ENCODE data around the gene AOPEP.

DNA sequence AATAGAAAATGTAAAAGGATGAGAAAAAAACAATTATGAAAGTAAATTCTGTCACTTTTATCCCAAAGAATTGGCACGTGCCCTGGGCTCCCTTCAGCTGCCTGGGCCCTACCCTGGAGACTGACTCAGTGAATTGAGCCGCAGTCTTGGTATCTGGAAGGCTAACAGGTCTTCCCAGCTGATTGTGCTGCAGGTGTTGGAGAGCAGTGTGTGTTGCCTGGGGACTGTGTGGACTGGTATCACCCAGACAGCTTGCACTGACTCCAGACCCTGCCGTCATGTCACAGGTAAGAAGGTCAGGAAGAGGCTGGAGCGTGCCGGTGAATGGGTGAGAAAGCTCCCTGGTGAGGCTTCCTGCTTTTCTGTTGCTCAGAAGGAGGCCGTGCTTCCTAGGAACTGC lies 83.3 kb downstream of the AOPEP start:
- TF ChIP-seq, protein P1, sequence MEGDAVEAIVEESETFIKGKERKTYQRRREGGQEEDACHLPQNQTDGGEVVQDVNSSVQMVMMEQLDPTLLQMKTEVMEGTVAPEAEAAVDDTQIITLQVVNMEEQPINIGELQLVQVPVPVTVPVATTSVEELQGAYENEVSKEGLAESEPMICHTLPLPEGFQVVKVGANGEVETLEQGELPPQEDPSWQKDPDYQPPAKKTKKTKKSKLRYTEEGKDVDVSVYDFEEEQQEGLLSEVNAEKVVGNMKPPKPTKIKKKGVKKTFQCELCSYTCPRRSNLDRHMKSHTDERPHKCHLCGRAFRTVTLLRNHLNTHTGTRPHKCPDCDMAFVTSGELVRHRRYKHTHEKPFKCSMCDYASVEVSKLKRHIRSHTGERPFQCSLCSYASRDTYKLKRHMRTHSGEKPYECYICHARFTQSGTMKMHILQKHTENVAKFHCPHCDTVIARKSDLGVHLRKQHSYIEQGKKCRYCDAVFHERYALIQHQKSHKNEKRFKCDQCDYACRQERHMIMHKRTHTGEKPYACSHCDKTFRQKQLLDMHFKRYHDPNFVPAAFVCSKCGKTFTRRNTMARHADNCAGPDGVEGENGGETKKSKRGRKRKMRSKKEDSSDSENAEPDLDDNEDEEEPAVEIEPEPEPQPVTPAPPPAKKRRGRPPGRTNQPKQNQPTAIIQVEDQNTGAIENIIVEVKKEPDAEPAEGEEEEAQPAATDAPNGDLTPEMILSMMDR (IDR thresholded peaks at IDR 0.05), result no peak
- TF ChIP-seq, protein P2, sequence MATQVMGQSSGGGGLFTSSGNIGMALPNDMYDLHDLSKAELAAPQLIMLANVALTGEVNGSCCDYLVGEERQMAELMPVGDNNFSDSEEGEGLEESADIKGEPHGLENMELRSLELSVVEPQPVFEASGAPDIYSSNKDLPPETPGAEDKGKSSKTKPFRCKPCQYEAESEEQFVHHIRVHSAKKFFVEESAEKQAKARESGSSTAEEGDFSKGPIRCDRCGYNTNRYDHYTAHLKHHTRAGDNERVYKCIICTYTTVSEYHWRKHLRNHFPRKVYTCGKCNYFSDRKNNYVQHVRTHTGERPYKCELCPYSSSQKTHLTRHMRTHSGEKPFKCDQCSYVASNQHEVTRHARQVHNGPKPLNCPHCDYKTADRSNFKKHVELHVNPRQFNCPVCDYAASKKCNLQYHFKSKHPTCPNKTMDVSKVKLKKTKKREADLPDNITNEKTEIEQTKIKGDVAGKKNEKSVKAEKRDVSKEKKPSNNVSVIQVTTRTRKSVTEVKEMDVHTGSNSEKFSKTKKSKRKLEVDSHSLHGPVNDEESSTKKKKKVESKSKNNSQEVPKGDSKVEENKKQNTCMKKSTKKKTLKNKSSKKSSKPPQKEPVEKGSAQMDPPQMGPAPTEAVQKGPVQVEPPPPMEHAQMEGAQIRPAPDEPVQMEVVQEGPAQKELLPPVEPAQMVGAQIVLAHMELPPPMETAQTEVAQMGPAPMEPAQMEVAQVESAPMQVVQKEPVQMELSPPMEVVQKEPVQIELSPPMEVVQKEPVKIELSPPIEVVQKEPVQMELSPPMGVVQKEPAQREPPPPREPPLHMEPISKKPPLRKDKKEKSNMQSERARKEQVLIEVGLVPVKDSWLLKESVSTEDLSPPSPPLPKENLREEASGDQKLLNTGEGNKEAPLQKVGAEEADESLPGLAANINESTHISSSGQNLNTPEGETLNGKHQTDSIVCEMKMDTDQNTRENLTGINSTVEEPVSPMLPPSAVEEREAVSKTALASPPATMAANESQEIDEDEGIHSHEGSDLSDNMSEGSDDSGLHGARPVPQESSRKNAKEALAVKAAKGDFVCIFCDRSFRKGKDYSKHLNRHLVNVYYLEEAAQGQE (IDR thresholded peaks at IDR 0.05; ENCODE audit: insufficient read depth in 1 of 2, low read depth in 2 of 2, low read length in 1 of 2), result no peak
- TF ChIP-seq POLR2AphosphoS5 (IDR thresholded peaks at IDR 0.05; ENCODE audit: low read depth, low read length) (no peak), SIN3A (IDR thresholded peaks at IDR 0.05; ENCODE audit: borderline replicate concordance, insufficient read depth, low read depth, low read length) (no peak), TCF7L2 (IDR thresholded peaks at IDR 0.05; ENCODE audit: low read depth, low read length) (no peak)

Measured in Panc1 (cell line).